Neural progenitor cell (in vitro differentiated cells): ENCODE data around the gene PROC. TPM values are rescaled to one million over a fixed set of nuclear protein-coding genes. Genes with fewer than 3 reads are reported as not detected.

ENCODE experiments used
- DNase-seq: peaks from one replicate; pipeline ENCODE4 v3.0.0-alpha.2; 2016; ENCODE audit warnings: low spot score
- H2AFZ ChIP-seq: fragments of 200-600 bp; sonication (generic); replicated peaks from 2 replicates; pipeline ENCODE4 v1.6.1; 2016; ENCODE audit warnings: antibody characterized with exemption
- H3F3A ChIP-seq: fragments of 200-600 bp; sonication (generic); 2 replicates; pipeline ENCODE4 v1.6.1; 2016; ENCODE audit warnings: antibody characterized with exemption, low read depth
- H3K27ac ChIP-seq: fragments of 200-600 bp; sonication (generic); 2 replicates; pipeline ENCODE4 v1.5.1; 2016; ENCODE audit warnings: mild to moderate bottlenecking
- H3K27me3 ChIP-seq: fragments of 200-600 bp; sonication (generic); 2 replicates; pipeline ENCODE4 v1.6.1; 2016; ENCODE audit warnings: mild to moderate bottlenecking, moderate library complexity
- H3K36me3 ChIP-seq: fragments of 200-600 bp; sonication (generic); 2 replicates; pipeline ENCODE4 v1.5.1; 2016
- H3K4me1 ChIP-seq: fragments of 200-600 bp; sonication (generic); 2 replicates; pipeline ENCODE4 v1.6.1; 2016; ENCODE audit warnings: mixed run types
- H3K4me2 ChIP-seq: fragments of 200-600 bp; sonication (generic); 2 replicates; pipeline ENCODE4 v1.6.1; 2016
- H3K4me3 ChIP-seq: fragments of 200-600 bp; sonication (generic); 2 replicates; pipeline ENCODE4 v1.5.1; 2016
- H3K79me2 ChIP-seq: fragments of 200-600 bp; sonication (generic); 2 replicates; pipeline ENCODE4 v1.6.1; 2016; ENCODE audit warnings: low read depth
- H3K9ac ChIP-seq: fragments of 200-600 bp; sonication (generic); 2 replicates; pipeline ENCODE4 v1.6.1; 2016
- H3K9me3 ChIP-seq: fragments of 200-600 bp; sonication (generic); 2 replicates; pipeline ENCODE4 v1.5.1; 2016; ENCODE audit warnings: low read depth
- H4K20me1 ChIP-seq: fragments of 200-600 bp; sonication (generic); 2 replicates; pipeline ENCODE4 v1.6.1; 2016; ENCODE audit warnings: low read depth
- H3K27ac Mint-ChIP-seq: 3 replicates; pipeline ENCODE4 v1.8.0; 2021; ENCODE audit warnings: mixed read lengths
- H3K27me3 Mint-ChIP-seq: 2 replicates; pipeline ENCODE4 v1.8.0; 2022; ENCODE audit warnings: low read depth, mild to moderate bottlenecking, inconsistent platforms, moderate library complexity, mixed read lengths; ENCODE audit not compliant: insufficient read depth
- H3K36me3 Mint-ChIP-seq: 3 replicates; pipeline ENCODE4 v1.8.0; 2021; ENCODE audit warnings: mixed read lengths
- H3K4me1 Mint-ChIP-seq: 3 replicates; pipeline ENCODE4 v1.8.0; 2021; ENCODE audit warnings: mixed read lengths
- H3K4me3 Mint-ChIP-seq: 3 replicates; pipeline ENCODE4 v1.8.0; 2021; ENCODE audit warnings: mild to moderate bottlenecking, moderate library complexity, mixed read lengths
- H3K9me3 Mint-ChIP-seq: 3 replicates; pipeline ENCODE4 v1.8.0; 2020; ENCODE audit warnings: mixed read lengths
- EZH2 ChIP-seq: fragments of 200-600 bp; sonication (generic); IDR thresholded peaks from 2 replicates; pipeline ENCODE4 v1.6.1; 2017; ENCODE audit warnings: antibody characterized with exemption, mild to moderate bottlenecking, moderate library complexity
- EZH2phosphoT487 ChIP-seq: fragments of 200-600 bp; sonication (generic); IDR thresholded peaks from 2 replicates; pipeline ENCODE4 v1.6.1; 2017; ENCODE audit warnings: antibody characterized with exemption
- microRNA-seq: library from miRNA; unstranded; fragments of <30 nt; microRNA quantifications from one replicate; pipeline ENCODE4, GENCODE V29; 2016
- small RNA-seq: library from RNA; depleted of rRNA; stranded (forward); fragments of <200 nt; gene quantifications from one replicate; pipeline ENCODE3, GENCODE V24; 2015
- total RNA-seq: library from RNA; depleted of rRNA; stranded (reverse); fragments of >200 nt; gene quantifications from 2 replicates; pipeline ENCODE4 v1.2.3, GENCODE V29; 2015; ENCODE audit warnings: low replicate concordance
- TF ChIP-seq, protein P1 (sequence below): fragments of 200-600 bp; sonication (generic); IDR thresholded peaks from 2 replicates; pipeline ENCODE4 v1.5.1; 2017; ENCODE audit warnings: antibody characterized with exemption, mild to moderate bottlenecking

The PROC gene
- total RNA-seq, 1 donor from 2014 or later: not detected

DNA sequence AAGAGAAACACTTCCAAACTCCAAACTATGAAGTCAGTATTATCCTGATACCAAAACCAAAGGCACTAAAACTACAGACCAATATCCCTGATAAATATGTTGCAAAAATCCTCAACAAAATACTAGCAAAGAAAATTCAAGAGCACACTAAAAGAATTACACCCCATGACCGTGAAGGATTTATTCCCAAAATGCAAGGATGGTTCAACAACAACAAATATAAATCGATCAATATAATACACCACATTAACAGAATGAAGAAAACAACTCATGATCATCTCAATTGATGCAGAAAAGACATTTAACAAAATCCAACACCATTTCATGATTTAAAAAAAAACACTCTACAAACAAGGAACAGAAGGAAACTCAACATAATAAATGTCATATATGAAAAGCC is 57.6 kb downstream of the PROC start:
- DNase-seq: no peak
- H3K27me3 Mint-ChIP-seq: no peaks in the 10 kb centered on the region

More for the DNA sequence above, 57.6 kb downstream of the PROC start:
- Mint-ChIP-seq H3K4me3 (no peak overlapping the region), H3K4me1 (peaks cover 15% of the 10 kb centered on the region), H3K36me3 (peaks cover 10% of the 10 kb centered on the region), H3K27ac (no peak overlapping the region), H3K9me3 (peaks cover 7% of the 10 kb centered on the region)
- TF ChIP-seq, protein P1, sequence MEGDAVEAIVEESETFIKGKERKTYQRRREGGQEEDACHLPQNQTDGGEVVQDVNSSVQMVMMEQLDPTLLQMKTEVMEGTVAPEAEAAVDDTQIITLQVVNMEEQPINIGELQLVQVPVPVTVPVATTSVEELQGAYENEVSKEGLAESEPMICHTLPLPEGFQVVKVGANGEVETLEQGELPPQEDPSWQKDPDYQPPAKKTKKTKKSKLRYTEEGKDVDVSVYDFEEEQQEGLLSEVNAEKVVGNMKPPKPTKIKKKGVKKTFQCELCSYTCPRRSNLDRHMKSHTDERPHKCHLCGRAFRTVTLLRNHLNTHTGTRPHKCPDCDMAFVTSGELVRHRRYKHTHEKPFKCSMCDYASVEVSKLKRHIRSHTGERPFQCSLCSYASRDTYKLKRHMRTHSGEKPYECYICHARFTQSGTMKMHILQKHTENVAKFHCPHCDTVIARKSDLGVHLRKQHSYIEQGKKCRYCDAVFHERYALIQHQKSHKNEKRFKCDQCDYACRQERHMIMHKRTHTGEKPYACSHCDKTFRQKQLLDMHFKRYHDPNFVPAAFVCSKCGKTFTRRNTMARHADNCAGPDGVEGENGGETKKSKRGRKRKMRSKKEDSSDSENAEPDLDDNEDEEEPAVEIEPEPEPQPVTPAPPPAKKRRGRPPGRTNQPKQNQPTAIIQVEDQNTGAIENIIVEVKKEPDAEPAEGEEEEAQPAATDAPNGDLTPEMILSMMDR: no peak
- TF ChIP-seq EZH2phosphoT487: no peak
- TF ChIP-seq EZH2: no peak
- no peak overlapping the region for H3K27ac ChIP-seq
- peaks cover 13% of the 10 kb centered on the region for H3F3A ChIP-seq
- H3K36me3 ChIP-seq: no peaks in the 10 kb centered on the region
- no peaks in the 10 kb centered on the region for H3K79me2 ChIP-seq
- no peak overlapping the region for H3K4me2 ChIP-seq
- H2AFZ ChIP-seq: no peak overlapping the region
- no peaks in the 10 kb centered on the region for H3K27me3 ChIP-seq
- H3K9ac ChIP-seq: no peak overlapping the region
- peaks cover 13% of the 10 kb centered on the region for H3K4me1 ChIP-seq
- peaks cover 15% of the 10 kb centered on the region for H4K20me1 ChIP-seq
- H3K9me3 ChIP-seq: no peaks in the 10 kb centered on the region
- no peak overlapping the region for H3K4me3 ChIP-seq

Small RNAs within 50 kb of the gene (microRNA-seq; reads per million reads assigned to microRNA genes)
- not detected for gene MIR4783

Small RNAs within 50 kb of the gene (small RNA-seq; reads per million reads assigned to genes)
- not detected for gene MIR4783
- gene RNU4-48P: not detected

Other genes starting within 250 kb of the PROC start
- gene CYP27C1, start 198.1 kb upstream of the PROC start, total RNA-seq: 3.0 and 3.8 TPM in 2 replicates
- 68.9 and 71.5 TPM in 2 replicates for gene ERCC3, start 124.3 kb upstream of the PROC start, total RNA-seq
- 24.5 and 27.7 TPM in 2 replicates for gene MAP3K2, start 30.5 kb upstream of the PROC start, total RNA-seq
- gene IWS1, start 108.1 kb downstream of the PROC start, total RNA-seq: 77.8 and 115 TPM in 2 replicates
- gene MYO7B, start 117.3 kb downstream of the PROC start, total RNA-seq: 0.03 TPM in 1 of 2 replicates, not detected in the other
- gene GPR17, start 227.7 kb downstream of the PROC start, total RNA-seq: not detected in 2 replicates